NCI-H1417 (cell line): ENCODE measurements around the gene FNDC7.
"Not testable (repeated sequence)": the region's sequence is repeated elsewhere in the genome, so short reads cannot be mapped to it uniquely, and the experiment has no call there.

Experiments used
- DNase-seq, 3 experiments: peaks; one replicate each; lab custom pipeline; 2025; lab: John Stamatoyannopoulos, UW

The FNDC7 gene

DNA sequence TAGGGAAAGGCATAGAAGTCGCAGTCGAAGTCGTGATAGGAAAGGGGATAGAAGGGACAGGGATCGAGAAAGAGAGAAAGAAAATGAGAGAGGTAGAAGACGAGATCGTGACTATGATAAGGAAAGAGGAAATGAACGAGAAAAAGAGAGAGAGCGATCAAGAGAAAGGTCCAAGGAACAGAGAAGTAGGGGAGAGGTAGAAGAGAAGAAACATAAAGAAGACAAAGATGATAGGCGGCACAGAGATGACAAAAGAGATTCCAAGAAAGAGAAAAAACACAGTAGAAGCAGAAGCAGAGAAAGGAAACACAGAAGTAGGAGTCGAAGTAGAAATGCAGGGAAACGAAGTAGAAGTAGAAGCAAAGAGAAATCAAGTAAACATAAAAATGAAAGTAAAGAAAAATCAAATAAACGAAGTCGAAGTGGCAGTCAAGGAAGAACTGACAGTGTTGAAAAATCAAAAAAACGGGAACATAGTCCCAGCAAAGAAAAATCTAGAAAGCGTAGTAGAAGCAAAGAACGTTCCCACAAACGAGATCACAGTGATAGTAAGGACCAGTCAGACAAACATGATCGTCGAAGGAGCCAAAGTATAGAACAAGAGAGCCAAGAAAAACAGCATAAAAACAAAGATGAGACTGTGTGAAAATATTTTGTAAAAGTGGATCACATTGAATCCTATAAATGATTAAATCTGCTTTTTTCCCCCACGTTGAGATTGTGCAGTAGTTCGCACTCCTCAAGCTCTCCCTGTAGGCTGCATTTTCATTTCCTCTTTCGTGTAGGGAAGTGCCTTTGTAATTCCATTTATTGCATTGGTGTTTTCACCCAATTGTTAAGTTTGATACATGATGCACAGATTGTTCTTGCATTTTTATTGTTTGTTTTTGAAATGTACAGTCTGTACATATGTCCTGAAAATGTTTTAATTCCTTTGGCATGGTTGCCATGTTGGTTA lies 13.1 kb upstream of the FNDC7 start:
- DNase-seq = no peak

DNA sequence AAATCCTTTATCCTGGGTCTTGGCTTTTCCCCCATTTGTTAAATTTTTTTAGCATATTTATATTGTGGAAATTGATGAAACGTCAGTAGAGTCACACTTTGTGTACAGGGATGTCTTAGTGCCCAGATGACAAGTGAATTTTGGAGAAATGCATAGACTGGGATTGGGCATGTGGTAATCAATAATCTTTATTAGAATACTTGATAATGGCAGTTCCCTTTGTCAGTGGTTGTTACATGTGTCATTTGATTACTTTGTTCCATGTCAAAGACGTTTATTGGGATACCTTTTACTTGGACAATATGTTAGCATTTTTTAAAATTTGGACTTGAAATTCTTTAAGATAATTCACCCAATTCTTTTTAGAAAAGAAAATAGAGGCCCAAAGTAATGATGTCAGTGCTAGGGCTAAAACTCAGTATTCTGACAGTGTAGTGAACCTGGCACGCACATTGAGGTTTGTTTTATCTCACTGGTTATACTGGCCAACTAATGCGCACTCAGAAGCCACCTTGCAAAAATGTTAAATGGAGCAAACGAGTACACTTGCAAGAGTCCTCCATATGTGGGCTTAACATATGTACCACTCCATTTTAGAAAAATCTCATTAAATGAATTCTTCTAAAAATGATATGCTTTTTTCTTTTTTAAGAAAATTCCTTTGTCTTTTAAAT lies 11.4 kb upstream of the FNDC7 start:
- no peak for DNase-seq

DNA sequence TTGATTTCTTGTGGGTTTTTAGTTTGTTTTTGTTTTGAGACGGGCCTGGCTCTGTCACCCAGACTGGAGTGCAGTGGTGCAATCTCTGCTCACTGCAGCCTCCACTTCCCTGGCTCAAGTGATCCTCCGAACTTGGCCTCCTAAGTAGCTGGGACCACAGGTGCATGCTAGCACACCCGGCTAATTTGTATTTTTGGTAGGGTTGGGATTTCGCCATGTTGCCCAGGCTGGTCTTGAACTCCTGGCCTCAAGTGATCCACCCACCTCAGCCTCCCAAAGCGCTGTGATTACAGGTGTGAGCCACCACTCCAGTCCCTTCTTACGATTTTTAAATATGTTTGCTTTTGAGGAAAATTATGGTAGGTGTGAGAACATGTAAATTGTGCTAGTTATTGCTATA lies 10.6 kb upstream of the FNDC7 start:
- DNase-seq = not testable (repeated sequence)

DNA sequence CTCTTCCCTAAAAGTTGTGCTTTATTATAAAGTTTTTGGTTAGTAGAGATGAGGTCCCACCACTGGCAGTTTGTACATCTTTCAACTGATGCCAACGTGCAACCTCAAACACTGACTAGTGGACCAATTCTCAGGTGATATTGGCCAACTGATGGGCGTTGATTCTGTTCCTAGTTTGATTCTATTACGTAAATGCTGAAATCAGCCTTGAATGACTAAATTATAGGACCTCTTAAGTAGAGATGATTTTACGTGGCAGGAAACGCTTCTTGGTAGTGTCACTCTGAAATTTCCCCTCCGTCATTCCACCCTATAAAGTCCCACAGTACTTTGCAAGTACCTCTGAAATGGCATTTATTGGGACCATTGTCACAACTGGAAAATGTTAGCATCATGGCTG lies 8.8 kb upstream of the FNDC7 start:
- no peak for DNase-seq

DNA sequence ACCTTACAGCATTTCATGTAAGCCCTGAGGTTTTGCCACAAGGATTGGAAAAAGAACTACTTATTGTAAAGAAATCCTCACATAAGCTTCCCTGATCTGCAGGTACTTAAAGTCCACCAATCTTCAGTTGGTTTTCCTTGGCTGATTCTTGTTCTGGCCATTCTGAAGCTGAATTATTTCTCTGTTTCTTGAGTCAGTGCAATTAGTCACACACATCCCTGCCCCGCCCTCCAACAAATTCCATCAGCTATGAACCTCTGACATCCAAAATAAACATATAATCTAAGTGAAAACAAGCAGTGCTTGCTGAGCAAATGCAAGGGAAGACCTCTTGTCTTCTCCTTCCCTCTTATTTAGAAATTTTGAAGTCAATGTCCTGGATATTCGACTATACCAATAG lies 8.2 kb upstream of the FNDC7 start:
- no peak for DNase-seq

DNA sequence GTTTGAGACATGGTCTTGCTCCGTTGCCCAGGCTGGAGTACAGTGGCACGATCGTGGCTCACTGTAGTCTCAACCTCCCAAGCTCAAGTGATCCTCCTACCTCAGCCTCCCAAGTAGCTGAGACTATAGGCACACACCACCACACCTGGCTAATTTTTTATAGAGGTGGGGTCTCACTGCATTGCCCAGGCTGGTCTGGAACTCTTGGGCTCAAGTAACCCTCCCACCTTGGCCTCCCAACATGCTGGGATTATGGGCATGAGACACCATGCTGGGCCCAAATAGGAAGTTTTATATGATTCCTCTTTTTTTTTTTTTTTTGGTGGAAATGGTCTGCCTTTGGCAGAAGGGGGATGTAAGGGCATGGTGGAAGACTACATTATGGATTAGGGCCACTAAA lies 6.1 kb upstream of the FNDC7 start:
- no peak for DNase-seq

DNA sequence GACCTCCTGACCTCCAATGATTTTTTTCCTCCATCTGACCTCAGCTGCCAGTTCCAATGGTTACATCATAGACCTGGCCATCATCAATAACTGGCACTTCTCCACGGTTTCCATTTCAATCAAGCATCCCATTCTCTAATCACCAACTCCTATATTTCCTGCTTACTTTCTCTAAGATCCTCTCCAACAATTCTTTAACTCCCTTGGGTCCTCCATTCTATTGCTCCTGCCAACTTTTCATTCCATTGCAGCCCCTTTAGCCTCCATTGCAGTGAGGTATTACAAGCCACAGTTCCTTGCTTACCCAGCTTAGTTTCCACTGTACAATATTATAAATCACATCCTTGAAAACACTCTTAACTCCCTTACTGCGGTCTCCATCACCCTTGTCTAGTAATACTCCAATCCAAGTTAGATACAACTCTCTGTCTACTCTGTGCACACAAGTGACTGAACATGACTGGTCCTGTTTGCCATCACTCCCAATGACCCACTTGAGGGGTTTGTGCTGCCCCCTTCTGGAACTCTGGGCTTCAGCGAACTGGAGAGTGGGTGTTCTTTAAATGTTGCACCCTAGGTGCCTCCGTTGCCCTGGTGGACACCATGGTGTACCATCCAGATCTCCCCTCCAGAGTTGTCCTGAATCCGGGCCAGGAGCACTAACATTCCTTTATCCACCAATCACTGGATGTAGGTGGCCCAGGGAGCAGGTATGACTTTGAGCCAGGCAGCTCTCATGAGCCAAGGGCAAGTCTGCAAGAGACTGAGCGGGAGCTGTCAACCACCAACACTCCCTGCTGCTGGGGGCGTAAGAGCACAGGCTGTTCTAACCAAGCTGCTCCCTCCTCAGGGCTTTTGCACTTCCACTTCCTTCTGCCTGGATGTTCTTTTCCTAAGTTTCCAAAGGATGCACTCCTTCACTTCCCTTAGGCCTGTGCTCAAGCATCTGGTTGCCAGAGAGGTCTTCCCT lies 3.7 kb upstream of the FNDC7 start:
- DNase-seq = no peak

DNA sequence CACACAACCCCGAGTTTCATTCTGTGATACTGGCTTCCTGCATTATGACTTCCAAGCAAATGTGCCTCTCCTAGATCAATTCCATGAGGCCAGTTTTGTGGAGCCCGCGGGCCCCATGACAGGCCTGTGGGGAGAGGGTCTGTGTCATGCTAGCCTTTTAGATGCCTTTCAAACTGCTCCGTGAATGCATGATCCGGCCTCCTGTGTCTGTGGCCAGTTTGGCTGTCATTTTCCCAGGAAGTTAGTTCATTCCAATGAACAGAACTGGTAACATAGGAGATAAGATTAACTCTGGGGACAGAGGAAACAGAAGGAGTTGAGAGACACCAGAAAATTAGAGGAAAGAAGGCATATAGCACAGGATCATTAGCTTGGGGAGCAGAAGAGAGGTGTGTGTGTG lies 3.2 kb downstream of the FNDC7 start:
- DNase-seq = no peak

DNA sequence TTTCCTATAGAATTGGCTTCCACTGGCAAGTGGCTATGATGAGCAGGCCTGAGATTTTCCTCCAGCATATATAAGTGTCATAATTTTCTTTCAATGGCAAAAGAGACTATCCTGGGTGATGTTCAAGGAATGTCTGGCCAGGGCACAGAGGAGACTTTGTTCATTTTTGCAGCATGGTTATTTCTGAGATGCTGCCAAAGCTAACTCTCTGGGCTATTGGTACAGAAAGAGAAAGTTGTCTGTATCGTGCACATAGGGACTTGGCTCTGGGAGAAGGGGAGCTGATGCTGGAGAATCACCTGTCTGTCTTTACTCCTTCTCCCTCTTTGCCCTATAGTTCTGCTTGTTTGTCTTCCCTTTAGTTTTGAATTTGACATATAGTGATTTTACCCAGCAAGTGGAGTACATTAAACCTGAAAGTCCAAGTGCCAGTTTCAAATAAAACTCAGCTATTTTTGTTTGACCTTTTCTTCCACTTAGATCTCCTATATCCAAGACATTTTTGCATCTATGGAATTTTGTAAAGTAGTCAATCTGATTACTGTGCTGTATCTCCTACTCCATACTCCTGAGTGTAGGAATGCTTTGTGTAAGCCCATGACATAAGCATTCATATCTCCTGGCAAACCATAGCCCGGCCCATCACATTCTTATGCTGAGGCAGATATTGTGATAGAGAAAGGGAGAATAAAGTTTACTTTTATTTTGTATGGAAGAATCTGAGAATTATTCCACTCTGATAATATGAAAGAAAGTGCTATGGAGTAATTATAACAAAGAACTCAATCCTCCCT lies 3.9 kb downstream of the FNDC7 start:
- no peak for DNase-seq

DNA sequence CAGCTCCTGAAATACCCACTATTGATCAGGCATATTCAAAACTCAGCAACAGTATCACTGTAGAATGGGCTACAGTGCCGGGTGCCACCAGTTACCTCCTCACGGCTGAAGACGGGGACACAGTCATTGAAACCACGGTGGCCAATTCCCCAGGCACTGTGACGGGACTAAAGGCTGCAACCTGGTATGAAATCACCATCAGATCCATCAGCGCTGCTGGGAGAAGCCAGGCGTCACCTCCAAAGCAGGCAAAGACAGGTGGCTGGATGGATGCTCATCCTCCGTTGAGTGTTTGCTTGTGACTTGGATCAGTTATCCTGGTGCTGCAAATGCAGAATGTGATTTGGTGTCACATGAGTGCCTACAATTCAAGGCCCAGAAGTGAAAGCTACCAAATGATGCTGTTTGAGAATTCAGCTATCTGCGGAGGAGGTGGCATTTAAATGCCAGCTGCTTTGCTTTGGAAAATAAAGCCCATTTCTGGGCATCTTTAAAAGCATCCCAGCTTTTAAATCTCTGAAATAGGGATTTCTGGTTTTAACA lies 5.1 kb downstream of the FNDC7 start:
- DNase-seq = peak in 1 of 3 experiments; percentile 57

DNA sequence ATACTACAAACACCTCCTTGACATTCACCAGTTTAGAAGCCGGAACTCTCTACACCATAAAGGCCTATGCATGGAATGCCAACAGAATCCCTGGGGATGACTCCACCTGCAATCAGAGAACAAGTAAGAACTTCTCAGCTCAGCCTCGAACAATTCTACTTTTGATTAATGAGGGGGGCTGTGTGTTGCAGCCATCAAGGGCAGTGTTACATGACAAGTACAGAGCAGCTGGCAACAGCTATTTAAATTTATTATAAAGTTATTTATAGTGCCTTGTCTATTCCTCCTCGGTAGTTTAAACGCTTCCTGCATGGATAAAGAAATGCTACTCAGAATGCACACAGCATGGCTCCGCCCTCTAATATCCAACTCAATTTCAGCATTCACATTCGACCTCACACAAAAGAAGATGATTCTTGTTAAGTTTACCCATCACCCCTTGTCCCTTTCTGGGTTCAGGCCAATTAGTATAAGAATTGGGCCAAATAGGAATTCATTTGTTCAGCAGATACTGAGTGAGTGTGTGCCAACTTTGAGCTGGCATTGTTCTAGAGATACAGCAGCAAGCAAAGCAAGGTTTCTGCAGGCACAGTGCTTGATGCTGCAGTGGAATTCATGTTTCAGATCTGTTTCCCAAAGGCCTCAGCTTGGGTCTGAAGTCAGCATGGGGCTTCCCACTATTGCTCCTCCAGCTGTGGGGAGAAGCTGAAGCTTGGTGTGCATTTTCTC lies 6.4 kb downstream of the FNDC7 start:
- DNase-seq = no peak

DNA sequence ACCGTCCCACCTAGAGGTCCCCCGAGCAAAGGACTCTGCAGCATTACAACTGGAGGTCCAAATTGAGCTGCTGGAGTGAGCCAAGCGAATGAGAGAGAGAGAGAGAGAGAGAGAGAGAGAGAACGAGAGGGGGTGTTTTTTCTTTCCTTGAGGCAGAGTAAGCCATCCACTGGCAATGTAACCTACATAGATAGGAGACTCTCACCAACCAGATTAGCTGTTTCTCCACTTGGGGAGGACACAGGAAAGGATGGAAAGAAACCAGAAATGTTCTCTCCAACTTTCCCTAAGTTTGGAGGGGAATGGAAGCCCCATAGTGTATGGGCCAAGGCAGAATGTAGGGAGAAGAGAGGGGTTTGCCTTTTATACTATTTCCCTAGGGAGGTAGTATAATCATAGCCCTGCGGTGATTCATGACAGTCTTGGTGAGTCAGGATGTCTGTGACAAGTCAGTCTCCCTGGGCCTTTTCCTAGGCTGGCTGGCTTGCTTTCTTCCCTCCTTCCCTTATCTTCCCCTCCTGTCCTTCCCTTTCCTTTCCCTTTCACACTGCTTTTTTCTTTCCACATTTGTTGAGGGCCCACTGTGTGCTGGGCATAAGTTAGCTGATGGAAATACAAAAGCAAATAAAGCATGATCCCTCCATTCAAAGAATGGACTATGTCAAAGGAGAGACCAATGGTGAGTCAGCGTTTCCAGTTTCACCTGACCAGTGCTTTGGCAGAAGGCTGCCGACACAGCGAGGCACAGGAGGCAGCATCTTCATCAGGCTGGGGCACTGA lies 7.1 kb downstream of the FNDC7 start:
- no peak for DNase-seq

DNA sequence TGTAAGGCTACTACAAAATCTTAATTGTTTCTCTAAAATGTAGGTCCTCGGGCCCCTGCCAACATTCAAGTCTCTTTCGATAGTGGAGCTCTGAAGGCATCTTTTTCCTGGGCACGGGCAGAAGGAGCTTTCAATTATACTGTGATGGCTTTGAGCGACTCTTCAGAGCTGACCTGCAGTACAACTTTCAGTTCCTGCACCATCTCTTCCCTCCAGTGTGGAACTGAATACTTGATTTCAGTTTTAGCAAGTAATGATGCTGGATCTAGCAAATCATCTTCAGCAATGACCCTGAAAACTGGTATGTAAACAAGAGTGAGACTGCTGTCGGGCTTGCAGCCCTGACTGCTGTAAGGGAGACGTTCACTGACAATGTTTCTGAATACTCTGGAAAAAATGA lies 9.6 kb downstream of the FNDC7 start:
- no peak for DNase-seq

DNA sequence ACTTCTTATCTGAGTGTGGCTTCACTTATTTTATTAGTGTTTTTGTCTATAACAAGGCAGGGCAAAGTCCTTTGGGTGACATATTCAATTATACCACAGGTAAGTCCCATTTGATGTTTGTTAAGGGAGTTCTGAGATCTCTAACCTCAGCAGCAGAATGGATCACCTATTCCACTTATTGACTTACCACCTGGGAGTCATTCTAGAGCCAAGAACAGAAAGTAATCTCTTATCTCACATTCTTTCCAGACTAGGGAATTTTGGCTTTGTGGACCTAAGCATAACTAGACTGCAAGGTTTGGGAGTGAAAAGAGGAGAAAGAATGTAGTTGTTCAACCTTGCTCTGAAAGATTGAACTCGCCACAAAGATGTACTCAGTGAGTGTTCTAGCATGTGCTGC lies 13.2 kb downstream of the FNDC7 start:
- DNase-seq = no peak

DNA sequence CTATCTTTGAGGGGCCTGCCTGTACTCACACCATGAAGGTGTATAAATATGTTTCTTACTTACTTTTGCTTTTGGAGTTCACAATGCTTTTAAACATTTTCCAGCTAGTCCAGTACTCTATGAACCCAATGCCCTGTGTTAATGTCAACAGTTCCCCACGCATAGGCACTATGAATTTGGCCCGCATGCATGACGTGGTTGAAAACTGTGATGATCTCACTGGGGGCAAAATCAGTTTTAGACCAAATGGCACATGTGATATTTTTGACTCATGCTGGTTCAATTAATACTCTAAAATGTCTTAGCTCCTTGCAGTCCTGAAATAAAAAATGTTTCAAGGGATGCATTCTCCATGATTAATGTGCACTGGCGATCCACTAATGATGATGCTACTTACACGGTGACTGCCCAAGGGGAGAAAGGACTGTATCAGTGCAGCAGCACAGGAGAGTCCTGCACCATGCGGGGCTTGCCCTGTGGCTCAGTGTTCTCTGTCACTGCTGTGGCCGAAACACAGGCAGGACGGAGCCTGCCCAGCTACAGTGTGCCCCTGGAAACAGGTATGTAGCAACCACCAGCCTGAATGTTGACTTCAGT lies 15.7 kb downstream of the FNDC7 start:
- no peak for DNase-seq

DNA sequence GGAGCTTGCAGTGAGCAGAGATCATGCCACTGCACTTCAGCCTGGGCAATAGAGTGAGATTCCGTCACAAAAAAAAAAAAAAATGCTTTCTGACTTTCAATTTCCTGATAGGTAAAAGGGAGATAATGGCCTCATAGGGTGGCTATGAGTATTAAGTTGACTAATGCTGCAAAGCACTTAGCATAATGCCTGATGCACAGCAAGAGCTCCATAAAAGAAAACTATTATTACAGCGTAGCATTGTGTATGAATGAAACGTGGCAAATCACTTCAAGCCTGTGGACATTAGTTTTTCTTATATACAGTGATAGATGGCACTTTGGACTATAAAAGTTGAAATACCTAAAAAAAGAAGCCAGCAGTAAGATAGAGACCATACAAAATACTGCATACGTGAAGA lies 16.8 kb downstream of the FNDC7 start:
- no peak for DNase-seq

DNA sequence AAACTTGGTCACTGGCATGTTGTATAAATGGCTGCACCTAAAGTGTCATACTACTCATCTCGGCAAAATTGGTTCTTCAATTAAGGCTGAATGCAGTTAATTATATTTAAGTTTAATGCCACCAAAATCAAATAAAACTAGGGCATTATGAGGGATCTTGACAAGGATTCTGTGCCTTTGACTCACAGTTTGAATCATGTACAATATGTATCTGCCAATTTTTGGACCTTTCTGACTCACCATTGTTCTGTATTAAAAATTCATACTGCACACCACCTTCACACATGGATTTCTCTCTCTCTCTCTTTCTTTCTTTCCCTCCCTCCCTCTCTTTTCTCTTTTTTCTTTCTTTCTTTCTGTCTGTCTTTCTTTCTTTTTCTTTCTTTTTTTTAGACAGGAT lies 19.7 kb downstream of the FNDC7 start:
- DNase-seq = no peak

DNA sequence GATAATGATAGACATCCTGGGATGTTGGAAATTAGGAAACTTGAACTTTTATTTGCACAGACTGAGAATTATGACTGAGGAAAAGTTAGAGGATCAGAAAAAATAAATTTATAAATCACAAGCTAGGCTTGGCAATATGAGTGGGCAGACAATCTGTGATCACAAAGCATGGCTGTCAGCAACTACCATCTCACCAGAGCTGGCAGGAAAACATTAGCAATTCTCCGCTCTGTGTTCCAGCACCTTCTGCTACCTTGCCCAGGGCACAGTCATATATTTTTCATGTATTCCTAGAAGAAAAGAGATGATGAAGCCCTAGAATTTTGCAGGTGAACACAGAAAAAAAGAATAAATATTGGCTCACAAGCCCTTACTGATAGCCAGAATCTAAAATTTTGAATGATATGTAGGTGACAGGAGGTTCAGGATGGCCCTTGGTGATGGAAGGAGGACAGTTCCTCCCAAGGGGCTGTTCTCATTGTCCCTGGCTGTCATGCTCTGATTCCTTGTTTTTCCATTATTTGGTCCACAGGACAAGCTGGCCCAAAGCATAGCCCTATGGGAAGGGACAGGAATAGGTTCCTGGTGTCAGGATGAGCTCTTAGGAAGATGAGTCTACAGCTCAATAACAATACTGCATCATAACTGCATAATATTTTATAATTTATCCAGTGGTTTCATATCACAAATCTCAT lies 21.6 kb downstream of the FNDC7 start:
- DNase-seq = no peak

DNA sequence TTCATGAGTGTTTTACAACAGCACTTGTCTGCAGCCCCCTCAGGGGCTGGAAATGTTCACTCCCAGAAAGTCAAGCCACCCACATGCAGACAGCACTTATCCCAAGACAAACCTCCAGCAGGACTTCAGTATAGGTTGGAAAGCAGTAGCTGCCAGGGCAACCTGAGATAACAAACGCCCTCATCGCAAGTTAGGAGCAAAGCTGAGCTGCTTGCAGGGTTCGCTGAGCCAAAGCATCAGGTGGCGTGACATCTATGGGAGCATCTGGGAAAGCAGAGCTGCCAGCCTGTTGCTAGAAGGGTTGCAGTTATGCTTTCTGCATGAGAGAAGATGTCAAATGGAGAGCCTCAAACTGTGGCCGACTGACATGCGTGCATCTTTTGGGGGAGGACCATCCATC lies 29.5 kb downstream of the FNDC7 start:
- DNase-seq = no peak
